GM19455 (cell line): ENCODE data around the gene IQSEC1.

Source experiments
- ATAC-seq: cut with Tn5 transposase; IDR thresholded peaks from one replicate; pipeline ENCODE4 v1.9.1; 2021; ENCODE audit not compliant: unreplicated experiment

Gene IQSEC1

GRCh38 chr3:13016721-13017255 is 56.4 kb downstream of the IQSEC1 start:
- no peak for ATAC-seq

- ATAC-seq = peak; percentile 30
Measured at GRCh38 chr3:13016083-13016720, 57.0 kb downstream of the IQSEC1 start.

DNA sequence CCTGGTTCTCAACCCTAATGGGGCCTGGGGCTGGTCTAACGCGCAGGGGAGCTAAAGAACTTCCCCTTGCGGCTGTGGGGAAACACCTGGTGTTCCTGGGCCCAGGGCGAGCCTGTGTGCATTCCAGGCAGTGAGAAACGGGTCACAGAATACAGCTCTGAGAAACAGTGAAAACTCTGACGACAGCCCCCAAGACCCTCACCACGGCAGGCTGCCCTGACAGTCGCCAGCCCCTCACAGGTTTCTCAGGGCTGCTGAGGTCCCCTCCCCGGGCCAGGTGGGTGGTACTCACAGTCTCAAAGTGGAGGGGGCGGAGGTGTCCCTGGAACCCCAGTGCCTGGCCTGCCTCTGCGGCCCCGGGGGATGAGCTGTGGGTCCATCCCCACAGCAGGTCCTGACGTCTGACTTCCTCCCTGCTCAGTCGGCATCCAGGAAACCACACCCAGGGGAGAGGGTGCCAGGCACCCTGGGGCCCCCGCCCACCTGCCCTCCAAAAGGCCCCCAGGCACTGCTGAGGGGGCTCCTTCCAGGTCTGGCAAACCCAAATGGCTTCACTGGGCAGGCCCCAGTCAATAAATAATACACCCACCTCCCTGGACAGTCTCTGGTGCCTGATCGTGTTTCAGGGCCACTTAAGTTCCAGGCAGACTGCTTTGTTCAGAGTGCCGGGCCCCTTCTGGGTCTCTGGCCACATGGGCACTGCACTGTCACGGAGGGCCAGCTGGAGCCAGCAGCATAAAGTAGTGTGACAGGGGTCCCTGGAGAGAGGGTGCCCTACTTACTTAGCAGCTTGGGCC is 57.7 kb downstream of the IQSEC1 start:
- no peak for ATAC-seq

- ATAC-seq = no peak
Measured at GRCh38 chr3:13014755-13015285, 58.4 kb downstream of the IQSEC1 start.

- no peak for ATAC-seq
Measured at GRCh38 chr3:13013994-13014754, 59.1 kb downstream of the IQSEC1 start.

GRCh38 chr3:13013566-13013965 is 59.7 kb downstream of the IQSEC1 start:
- no peak for ATAC-seq

DNA sequence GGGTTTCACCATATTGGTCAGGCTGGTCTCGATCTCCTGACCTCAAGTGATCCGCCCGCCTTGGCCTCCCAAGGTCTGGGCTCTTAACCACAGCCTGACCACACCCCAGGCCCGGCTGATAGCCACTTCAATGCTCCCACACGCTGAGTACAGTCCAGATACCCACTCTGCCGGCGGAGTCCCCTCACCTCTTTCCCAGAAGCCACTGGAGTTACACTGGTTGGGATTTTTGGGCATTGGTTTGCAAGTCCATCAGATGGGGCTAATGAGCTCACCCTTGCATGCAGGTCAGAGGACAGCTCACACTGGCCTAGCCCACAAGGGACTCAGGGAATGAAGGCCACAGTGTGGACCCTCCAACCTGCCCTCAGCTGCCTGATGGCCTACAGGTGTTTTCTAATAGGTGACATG is 60.1 kb downstream of the IQSEC1 start:
- no peak for ATAC-seq

DNA sequence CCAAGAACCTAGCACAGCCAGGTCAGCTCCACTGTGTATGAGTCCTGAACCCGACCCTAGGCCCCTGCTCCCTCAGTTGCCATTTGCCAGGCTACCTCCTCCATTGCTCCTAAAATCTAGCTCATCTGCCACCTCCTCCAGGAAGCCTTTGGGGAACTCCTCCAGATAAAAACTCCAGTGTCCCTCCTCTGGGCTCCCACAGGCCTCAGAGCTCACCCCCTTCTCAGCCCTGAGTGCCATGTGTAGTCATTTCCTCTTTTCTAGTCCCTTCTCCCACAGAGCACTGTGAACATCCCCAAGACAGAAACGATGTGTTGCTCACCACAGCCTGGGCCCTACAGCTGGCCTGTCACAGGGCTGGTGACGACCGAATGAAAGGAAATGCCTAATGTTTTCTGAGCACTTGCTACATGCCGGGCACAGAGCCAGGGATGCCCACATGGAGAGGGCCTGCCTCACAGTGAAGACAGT is 61.0 kb downstream of the IQSEC1 start:
- no peak for ATAC-seq

DNA sequence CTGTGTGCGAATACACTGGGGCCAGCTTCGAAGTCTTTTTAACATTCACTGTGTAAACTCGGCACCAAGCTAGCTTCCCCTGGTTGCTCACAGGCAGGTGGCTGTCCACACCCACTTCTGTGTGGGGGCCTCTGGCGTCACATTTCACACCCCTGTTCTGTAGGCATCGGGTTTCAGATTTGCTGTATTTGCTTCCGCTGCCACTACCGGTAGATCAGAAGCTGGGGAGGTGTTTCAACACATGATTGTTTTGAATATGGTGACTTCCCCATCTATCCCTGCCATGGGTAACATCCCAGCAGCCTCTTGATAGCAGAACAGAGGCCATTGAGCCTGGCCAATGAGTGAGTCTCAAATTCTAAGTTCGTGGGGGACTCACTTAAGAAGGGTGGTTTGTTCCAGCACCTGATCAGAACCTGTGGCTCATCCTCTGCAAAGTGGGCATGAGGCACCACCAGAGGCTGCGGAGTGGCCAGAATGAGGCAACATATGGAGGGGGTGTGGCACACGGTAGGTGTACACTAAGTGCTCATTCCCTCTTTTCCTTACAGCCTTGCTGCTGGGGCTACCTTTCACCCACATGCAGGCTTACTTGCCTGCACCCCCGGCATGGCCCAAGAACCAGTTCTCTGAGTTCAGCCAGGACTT is 61.5 kb downstream of the IQSEC1 start:
- peak; percentile 41 for ATAC-seq

DNA sequence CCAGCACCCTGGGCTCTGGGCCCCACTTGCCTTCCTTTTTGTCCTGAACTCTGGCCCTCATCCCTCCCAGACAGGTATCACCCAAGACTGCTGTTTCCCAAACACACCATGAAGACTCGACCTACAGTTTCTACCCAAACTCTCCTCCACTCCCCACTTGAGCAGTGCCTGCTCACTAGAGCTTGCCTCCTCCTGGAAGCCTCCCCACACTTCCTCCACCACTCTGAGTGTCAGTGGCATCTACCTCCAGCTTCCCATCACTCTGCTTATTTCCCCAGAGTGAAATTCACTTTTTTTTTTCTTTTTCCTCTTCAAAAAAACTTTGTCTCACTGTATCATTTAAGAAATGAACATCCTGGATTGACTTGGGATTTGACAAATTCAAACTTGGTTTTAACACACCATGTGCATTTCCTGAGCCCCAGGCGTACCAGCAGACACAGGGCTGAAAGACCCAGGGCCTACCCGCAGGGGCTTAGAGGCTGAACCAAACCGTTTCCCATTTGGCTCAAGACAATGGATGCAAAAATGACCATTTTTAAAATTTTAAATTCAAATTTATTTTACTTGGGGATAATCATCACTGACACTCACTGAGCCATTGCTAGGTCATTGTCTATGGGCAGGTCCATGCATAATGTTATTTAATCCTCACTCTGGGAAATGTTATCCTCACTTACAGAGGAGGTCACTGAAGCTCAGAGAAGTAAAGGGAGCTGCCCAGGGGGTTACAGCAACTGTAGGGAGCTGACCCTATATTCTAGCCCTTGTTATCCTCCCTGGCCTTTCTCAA is 62.3 kb downstream of the IQSEC1 start:
- ATAC-seq = no peak

DNA sequence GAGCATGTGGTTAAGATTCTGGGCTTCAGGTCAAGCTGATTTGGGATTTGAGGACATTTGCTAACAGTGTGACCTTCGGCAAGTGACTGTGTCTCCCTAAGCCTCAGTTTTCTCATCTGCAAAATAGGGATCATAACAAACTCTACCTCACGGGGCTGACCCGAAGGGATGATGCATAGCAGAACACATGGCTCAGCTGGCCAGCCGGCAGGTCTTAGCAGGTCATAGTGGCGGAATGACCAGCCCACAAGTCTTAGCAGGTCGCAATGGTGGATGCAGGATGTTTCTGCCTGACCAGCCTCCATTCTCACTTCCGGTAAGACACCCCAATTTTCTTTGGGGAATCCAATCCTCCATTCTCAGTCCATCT is 63.3 kb downstream of the IQSEC1 start:
- ATAC-seq = no peak

DNA sequence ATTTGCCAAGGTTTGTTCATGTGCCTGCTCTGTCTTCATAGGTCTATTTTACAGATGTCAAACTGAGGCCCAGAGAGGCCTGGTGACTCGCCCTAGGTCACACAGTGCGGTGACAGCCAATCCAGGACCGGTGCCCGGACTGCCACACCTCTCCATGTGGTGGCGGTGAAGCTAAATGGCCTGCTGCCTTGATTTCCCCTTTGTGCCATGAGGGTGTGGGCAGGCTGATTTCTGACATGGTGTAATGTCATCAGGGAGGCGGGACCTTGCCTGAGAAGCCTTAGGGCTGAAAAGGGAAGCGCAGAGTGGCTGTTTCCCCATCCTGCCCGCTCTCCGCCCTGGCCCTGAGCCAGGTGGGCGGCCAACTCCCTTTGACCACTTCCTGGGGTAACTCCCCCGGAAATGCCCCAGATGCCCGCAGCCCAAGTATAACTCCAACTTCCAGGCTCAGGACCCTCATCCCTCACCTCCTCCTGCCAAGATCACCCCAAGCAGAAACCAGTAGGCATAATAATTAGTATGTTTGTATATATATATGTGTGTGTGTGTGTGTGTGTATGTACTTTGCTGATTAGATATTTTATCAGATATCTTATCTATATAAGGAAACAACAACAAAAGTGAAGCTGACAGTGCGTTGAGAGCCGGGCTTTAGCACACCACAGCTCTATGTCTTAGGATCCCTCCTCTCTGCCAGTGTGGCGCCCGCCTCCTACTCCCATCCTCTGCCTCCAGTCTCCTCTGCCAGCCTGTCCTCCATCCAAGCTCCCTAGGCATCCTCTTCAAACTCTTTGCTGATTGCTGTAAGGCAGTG is 63.9 kb downstream of the IQSEC1 start:
- ATAC-seq = no peak

DNA sequence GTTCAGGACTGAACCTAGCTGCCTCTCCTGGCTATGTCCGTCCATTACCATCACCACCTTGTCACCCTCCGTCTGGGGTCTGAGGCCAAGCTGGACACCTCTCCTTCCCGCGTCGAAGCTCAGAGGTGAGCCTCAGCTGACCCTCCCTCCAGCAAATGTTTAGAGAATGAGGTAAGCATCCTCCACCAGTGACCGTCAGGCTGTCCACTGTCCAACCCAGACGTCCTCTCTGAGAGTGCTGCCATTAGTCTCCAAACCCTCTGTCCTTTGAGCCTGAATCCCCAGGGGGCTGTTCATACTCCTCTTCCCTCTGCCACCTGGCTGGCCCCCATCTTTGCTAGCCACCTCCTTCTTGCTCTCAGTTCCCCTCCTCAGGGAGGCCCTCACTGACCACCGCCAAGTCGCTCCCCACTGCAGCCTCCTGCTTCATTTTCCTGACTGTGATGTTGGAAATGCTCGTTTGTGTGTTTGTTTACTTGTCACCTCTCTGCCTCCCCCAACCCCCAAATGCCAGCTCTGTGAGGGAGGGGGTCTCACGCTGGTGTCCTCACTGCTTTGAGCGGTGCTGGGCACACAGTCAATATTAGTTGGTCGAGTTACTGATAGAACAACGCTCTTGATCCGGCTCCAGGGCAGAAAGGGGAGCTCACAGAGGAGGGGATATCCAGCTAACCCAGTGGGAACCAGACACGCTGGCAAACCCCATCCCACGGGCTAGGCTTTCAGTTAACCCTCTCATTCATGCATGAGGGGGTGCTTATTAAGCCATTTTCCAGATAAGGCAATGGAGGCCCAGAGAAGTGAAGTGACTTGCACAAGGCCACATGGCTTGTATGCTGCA is 64.9 kb downstream of the IQSEC1 start:
- no peak for ATAC-seq

DNA sequence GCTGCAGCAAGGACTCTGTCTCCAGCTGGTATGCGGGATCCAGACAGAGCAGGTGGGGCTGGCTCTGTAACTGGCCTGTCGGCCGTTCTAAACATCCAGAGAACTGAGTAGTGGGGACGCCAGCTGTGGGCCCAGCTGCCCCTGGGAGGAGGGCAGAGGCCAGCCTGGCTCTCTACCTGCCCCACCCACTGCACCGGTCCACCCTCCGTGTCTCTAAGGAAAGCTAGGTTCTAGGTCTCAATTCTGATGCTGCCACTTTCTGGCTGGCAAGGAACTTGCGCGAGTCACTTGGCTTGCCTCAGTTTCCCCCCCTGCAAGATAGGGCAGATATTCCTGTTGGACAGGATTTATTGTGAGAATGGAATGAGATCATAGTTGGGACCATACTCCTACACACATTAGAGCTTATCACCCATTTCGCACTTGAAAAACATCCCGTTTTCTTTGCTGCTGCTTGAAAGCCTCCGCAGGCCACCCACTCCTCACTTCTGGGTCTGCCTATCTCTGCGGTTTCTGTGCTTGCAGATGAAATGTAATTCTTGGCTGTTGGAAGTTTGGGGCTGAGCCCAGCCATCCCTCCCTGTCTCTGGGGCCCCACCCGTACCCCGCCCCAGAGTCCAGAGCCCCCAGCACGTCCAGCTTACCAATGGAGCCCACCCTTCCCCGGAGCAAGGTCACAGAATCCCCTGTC is 65.8 kb downstream of the IQSEC1 start:
- no peak for ATAC-seq

DNA sequence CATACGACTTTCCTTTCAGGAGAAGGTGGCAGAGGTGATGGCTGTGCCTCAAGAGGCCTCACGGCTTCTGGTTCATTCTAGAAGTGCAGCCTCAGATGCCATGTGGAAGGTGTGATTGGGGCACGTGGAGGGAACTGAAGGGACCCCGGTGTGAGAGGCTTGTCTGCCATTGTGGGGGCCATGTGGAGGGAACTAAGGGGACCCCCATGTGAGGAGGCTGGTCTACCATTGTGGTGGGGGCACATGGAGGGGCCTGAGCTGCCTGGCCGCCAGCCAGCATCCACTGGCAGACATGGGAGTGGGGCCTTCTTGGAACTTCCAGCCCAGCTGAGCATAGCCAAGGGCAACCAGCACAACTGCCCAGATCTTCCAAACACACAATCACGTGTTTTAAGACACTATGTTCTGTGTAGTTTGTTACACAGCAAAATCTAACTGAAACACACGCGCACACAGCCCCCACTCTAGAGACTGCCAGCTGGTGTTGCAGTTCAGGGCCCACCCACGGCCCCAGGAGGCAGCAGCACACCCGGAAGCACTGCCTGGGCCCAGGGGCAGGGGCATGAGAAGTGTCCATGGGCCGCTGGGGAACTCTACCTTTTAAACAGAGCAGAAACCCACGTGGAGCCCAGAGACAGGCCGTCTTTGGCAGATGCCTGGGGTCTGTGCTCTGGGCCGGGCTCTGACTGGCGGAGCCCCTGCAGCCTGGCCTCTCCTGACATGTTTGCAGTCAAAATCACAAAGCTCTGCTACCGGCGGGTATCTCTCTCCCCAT is 66.8 kb downstream of the IQSEC1 start:
- ATAC-seq = no peak

GRCh38 chr3:13005301-13005700 is 67.9 kb downstream of the IQSEC1 start:
- no peak for ATAC-seq

DNA sequence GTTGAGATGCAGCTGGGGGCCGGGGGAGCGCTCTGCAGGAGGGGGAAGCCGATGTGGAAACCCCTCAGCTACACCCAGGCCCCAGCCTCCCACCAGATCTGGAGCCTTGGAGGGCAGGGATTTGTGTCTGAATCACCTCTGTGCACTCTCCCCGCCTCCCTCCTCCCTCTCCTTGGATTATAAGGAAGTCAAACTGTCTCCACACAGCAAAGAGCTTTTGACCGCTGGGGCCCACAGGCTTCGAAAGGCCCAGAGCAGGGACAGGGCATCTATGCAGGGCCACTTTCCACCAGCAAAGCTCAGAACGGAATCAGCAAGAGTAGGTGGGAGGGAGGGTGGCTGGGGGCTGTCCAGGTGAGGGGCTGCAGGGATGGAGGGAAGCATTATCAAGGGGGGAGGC is 68.9 kb downstream of the IQSEC1 start:
- ATAC-seq = no peak
